Measurements from ENCODE around the gene STX16. TPM values are rescaled to one million over a fixed set of nuclear protein-coding genes. Genes with fewer than 3 reads are reported as not detected.

STX16 gene
- total RNA-seq, 1 experiment from 2014 or later, result 89.1 TPM

DNA sequence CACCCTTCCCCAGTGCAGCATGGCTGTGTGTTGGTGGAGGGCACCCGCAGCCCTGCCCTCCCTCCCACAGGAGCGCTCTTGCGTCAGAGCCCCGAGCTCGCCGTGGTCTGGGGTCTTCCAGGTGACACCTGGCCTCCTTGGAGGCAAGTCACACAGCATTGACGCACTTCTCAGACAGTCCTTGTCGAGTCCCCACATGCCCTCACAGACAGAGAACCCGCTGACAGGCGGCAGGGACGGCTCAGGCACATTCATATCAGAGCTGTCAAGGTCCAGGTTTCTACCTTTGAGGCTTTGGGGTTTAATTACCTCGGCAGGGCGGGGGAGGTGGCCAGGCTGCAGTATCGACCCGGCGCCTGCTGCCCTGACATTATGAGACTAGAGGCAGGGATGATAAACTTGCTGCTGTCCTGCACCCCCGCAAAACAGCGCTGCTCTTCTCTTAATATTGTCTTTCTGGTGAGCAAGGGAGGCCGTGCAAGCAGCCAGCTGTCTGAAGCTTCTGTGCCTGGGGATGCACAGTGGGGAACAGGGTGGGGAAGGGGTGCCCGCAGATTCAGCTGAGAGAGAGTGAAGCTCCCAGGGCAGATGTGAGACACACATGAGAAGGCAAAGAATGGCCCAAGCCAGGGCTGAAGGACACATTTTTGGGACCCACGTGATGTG lies 46.3 kb downstream of the STX16 start:
- ChIA-PET POLR2A (no interaction called here), CTCF (interaction anchor here (1.7 kb wide), 2 partner anchors 46 to 216 kb away, joined by 6 read pairs; partner anchors contain the start of gene STX16)
- DNase-seq (ENCODE audit: low spot score), result peak; percentile 5
- TF ChIP-seq, protein P1, sequence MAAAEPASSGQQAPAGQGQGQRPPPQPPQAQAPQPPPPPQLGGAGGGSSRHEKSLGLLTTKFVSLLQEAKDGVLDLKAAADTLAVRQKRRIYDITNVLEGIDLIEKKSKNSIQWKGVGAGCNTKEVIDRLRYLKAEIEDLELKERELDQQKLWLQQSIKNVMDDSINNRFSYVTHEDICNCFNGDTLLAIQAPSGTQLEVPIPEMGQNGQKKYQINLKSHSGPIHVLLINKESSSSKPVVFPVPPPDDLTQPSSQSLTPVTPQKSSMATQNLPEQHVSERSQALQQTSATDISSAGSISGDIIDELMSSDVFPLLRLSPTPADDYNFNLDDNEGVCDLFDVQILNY (CRISPR knock-in tag; IDR thresholded peaks at IDR 0.05), result no peak
- TF ChIP-seq, protein P2, sequence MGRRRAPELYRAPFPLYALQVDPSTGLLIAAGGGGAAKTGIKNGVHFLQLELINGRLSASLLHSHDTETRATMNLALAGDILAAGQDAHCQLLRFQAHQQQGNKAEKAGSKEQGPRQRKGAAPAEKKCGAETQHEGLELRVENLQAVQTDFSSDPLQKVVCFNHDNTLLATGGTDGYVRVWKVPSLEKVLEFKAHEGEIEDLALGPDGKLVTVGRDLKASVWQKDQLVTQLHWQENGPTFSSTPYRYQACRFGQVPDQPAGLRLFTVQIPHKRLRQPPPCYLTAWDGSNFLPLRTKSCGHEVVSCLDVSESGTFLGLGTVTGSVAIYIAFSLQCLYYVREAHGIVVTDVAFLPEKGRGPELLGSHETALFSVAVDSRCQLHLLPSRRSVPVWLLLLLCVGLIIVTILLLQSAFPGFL (CRISPR knock-in tag; IDR thresholded peaks at IDR 0.05; ENCODE audit: borderline replicate concordance), result no peak
- TF ChIP-seq, protein P3, sequence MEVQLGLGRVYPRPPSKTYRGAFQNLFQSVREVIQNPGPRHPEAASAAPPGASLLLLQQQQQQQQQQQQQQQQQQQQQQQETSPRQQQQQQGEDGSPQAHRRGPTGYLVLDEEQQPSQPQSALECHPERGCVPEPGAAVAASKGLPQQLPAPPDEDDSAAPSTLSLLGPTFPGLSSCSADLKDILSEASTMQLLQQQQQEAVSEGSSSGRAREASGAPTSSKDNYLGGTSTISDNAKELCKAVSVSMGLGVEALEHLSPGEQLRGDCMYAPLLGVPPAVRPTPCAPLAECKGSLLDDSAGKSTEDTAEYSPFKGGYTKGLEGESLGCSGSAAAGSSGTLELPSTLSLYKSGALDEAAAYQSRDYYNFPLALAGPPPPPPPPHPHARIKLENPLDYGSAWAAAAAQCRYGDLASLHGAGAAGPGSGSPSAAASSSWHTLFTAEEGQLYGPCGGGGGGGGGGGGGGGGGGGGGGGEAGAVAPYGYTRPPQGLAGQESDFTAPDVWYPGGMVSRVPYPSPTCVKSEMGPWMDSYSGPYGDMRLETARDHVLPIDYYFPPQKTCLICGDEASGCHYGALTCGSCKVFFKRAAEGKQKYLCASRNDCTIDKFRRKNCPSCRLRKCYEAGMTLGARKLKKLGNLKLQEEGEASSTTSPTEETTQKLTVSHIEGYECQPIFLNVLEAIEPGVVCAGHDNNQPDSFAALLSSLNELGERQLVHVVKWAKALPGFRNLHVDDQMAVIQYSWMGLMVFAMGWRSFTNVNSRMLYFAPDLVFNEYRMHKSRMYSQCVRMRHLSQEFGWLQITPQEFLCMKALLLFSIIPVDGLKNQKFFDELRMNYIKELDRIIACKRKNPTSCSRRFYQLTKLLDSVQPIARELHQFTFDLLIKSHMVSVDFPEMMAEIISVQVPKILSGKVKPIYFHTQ (CRISPR knock-in tag; IDR thresholded peaks at IDR 0.05), result no peak
- TF ChIP-seq, protein P4, sequence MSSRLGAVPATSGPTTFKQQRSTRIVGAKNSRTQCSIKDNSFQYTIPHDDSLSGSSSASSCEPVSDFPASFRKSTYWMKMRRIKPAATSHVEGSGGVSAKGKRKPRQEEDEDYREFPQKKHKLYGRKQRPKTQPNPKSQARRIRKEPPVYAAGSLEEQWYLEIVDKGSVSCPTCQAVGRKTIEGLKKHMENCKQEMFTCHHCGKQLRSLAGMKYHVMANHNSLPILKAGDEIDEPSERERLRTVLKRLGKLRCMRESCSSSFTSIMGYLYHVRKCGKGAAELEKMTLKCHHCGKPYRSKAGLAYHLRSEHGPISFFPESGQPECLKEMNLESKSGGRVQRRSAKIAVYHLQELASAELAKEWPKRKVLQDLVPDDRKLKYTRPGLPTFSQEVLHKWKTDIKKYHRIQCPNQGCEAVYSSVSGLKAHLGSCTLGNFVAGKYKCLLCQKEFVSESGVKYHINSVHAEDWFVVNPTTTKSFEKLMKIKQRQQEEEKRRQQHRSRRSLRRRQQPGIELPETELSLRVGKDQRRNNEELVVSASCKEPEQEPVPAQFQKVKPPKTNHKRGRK (CRISPR knock-in tag; IDR thresholded peaks at IDR 0.05; ENCODE audit: borderline replicate concordance), result no peak
- TF ChIP-seq ATF1 (CRISPR knock-in tag; IDR thresholded peaks at IDR 0.05) (no peak), TEAD1 (CRISPR knock-in tag; IDR thresholded peaks at IDR 0.05) (no peak), RORB (CRISPR knock-in tag; IDR thresholded peaks at IDR 0.05) (no peak), ZNF423 (CRISPR knock-in tag; IDR thresholded peaks at IDR 0.05) (no peak), JAZF1 (CRISPR knock-in tag; IDR thresholded peaks at IDR 0.05) (no peak), ZNF263 (CRISPR knock-in tag; IDR thresholded peaks at IDR 0.05; ENCODE audit: low read depth) (no peak), GABPB1 (CRISPR knock-in tag; IDR thresholded peaks at IDR 0.05) (no peak), TCF7 (CRISPR knock-in tag; IDR thresholded peaks at IDR 0.05; ENCODE audit: low read depth) (no peak)
- TF ChIP-seq, protein P5, sequence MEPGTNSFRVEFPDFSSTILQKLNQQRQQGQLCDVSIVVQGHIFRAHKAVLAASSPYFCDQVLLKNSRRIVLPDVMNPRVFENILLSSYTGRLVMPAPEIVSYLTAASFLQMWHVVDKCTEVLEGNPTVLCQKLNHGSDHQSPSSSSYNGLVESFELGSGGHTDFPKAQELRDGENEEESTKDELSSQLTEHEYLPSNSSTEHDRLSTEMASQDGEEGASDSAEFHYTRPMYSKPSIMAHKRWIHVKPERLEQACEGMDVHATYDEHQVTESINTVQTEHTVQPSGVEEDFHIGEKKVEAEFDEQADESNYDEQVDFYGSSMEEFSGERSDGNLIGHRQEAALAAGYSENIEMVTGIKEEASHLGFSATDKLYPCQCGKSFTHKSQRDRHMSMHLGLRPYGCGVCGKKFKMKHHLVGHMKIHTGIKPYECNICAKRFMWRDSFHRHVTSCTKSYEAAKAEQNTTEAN (CRISPR knock-in tag; IDR thresholded peaks at IDR 0.05), result no peak
- TF ChIP-seq, protein P6, sequence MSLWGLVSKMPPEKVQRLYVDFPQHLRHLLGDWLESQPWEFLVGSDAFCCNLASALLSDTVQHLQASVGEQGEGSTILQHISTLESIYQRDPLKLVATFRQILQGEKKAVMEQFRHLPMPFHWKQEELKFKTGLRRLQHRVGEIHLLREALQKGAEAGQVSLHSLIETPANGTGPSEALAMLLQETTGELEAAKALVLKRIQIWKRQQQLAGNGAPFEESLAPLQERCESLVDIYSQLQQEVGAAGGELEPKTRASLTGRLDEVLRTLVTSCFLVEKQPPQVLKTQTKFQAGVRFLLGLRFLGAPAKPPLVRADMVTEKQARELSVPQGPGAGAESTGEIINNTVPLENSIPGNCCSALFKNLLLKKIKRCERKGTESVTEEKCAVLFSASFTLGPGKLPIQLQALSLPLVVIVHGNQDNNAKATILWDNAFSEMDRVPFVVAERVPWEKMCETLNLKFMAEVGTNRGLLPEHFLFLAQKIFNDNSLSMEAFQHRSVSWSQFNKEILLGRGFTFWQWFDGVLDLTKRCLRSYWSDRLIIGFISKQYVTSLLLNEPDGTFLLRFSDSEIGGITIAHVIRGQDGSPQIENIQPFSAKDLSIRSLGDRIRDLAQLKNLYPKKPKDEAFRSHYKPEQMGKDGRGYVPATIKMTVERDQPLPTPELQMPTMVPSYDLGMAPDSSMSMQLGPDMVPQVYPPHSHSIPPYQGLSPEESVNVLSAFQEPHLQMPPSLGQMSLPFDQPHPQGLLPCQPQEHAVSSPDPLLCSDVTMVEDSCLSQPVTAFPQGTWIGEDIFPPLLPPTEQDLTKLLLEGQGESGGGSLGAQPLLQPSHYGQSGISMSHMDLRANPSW (CRISPR knock-in tag; conservative IDR thresholded peaks at IDR 0.05; ENCODE audit: low read depth), result no peak
- TF ChIP-seq, protein P7, sequence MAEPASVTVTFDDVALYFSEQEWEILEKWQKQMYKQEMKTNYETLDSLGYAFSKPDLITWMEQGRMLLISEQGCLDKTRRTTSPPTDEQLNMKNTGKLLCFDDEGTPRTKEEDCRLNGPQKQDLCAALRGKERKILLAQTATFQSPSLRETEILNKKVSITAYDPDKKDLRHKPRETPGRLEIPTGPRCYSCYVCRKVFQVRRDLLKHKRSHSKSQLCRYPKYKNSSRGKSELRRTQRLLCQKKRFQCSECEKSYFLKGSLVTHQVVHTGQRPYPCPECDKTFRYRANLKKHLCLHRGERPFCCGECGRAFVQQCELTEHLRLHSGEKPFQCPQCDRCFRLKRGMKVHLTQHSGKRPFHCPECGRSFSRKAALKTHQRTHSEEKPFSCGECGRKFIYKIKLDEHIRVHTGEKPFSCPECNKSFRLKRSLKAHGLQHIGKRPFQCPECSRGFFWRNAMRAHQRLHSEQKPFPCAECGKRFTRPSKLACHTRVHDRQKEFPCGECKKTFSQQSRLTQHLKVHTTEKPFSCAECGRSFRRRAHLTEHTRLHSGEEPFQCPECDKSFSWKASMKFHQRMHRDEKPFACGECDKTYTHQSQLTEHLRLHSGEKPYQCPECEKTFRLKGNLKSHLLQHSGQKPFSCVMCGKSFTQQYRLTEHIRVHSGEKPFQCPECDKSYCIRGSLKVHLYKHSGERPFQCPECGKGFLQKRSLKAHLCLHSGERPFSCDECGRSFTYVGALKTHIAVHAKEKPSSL (CRISPR knock-in tag; conservative IDR thresholded peaks at IDR 0.05), result no peak
- TF ChIP-seq, protein P8, sequence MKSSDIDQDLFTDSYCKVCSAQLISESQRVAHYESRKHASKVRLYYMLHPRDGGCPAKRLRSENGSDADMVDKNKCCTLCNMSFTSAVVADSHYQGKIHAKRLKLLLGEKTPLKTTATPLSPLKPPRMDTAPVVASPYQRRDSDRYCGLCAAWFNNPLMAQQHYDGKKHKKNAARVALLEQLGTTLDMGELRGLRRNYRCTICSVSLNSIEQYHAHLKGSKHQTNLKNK (CRISPR knock-in tag; IDR thresholded peaks at IDR 0.05), result no peak
- TF ChIP-seq, protein P9, sequence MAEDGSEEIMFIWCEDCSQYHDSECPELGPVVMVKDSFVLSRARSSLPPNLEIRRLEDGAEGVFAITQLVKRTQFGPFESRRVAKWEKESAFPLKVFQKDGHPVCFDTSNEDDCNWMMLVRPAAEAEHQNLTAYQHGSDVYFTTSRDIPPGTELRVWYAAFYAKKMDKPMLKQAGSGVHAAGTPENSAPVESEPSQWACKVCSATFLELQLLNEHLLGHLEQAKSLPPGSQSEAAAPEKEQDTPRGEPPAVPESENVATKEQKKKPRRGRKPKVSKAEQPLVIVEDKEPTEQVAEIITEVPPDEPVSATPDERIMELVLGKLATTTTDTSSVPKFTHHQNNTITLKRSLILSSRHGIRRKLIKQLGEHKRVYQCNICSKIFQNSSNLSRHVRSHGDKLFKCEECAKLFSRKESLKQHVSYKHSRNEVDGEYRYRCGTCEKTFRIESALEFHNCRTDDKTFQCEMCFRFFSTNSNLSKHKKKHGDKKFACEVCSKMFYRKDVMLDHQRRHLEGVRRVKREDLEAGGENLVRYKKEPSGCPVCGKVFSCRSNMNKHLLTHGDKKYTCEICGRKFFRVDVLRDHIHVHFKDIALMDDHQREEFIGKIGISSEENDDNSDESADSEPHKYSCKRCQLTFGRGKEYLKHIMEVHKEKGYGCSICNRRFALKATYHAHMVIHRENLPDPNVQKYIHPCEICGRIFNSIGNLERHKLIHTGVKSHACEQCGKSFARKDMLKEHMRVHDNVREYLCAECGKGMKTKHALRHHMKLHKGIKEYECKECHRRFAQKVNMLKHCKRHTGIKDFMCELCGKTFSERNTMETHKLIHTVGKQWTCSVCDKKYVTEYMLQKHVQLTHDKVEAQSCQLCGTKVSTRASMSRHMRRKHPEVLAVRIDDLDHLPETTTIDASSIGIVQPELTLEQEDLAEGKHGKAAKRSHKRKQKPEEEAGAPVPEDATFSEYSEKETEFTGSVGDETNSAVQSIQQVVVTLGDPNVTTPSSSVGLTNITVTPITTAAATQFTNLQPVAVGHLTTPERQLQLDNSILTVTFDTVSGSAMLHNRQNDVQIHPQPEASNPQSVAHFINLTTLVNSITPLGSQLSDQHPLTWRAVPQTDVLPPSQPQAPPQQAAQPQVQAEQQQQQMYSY (CRISPR knock-in tag; IDR thresholded peaks at IDR 0.05), result no peak
- TF ChIP-seq, protein P10, sequence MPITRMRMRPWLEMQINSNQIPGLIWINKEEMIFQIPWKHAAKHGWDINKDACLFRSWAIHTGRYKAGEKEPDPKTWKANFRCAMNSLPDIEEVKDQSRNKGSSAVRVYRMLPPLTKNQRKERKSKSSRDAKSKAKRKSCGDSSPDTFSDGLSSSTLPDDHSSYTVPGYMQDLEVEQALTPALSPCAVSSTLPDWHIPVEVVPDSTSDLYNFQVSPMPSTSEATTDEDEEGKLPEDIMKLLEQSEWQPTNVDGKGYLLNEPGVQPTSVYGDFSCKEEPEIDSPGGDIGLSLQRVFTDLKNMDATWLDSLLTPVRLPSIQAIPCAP (CRISPR knock-in tag; IDR thresholded peaks at IDR 0.05), result no peak
- Mint-ChIP-seq H3K36me3 (peaks cover 17% of the 10 kb centered on the region), H3K4me3 (no peak overlapping the region), H3K27ac (peak overlapping the region; percentile 41), H3K27me3 (ENCODE audit: low read depth) (no peaks in the 10 kb centered on the region), H3K4me1 (peaks cover 19% of the 10 kb centered on the region), H3K9me3 (no peaks in the 10 kb centered on the region)
- no peak for ATAC-seq

All from WTC11 (cell line).